Measurements from ENCODE around the gene SDK1. TPM values are rescaled to one million over a fixed set of nuclear protein-coding genes. Genes with fewer than 3 reads are reported as not detected.

SDK1 gene
- total and polyA plus RNA-seq, 2 experiments from 2014 or later: not detected

- no peak for DNase-seq
- TF ChIP-seq EZH2phosphoT487 (IDR thresholded peaks at IDR 0.05; ENCODE audit: insufficient read depth, low read depth): no peak
- TF ChIP-seq EZH2 (IDR thresholded peaks at IDR 0.05; ENCODE audit: insufficient read depth, poor library complexity, severe bottlenecking): no peak
- Histone ChIP-seq H3K36me3 (ENCODE audit: low read depth) (no peaks in the 10 kb centered on the region), H2AFZ (no peak overlapping the region), H3K9me3 (ENCODE audit: low read depth) (no peaks in the 10 kb centered on the region), H3K9me2 (ENCODE audit: insufficient read depth) (no peaks in the 10 kb centered on the region), H3K4me3 (no peak overlapping the region), H3K27ac (no peak overlapping the region), H3K9ac (no peak overlapping the region), H3K79me2 (ENCODE audit: insufficient read depth) (no peaks in the 10 kb centered on the region), H3K27me3 (replicated peaks; ENCODE audit: insufficient read depth) (no peaks in the 10 kb centered on the region), H3K4me2 (ENCODE audit: unreplicated experiment) (no peak overlapping the region), H4K20me1 (ENCODE audit: insufficient read depth) (no peaks in the 10 kb centered on the region), H3K4me1 (ENCODE audit: insufficient read depth) (no peaks in the 10 kb centered on the region), H3F3A (ENCODE audit: insufficient read depth) (no peaks in the 10 kb centered on the region)
- WGBS, 2 experiments (ENCODE audit: low coverage in 1 of 2, low lambda C conversion rate in 2 of 2, missing lambda C conversion rate in 2 of 2): 53 to 55% methylated on average over 8 of the region's 8 CpGs
- in situ Hi-C loops (cut with MboI): no loop called here
Observed at GRCh38 chr7:4100148-4100547, 799.1 kb downstream of the SDK1 start.

DNA sequence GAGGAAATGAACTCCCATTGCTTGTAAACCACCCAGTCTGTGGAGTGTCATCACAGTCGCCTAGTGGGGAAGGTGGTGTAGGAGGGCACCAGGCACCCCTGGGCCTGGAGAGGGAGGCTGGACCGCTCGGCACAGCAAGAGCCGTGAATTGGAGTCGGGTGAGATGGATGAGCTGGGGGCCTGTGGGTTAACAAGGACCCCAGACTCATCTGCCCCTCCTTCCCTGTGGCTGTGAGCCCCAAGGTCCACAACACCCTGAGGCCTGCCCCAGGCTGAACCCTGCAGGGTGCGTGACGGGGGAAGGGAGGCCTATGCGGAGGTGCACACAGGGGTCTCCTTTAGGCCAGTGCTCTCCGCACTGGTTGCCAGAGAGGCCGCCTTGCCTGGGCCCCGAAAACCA is 799.6 kb downstream of the SDK1 start:
- no peaks in the 10 kb centered on the region for H4K20me1 ChIP-seq (ENCODE audit: insufficient read depth)
- no peaks in the 10 kb centered on the region for H3F3A ChIP-seq (ENCODE audit: insufficient read depth)
- no peaks in the 10 kb centered on the region for H3K27me3 ChIP-seq (replicated peaks; ENCODE audit: insufficient read depth)
- TF ChIP-seq EZH2phosphoT487 (IDR thresholded peaks at IDR 0.05; ENCODE audit: insufficient read depth, low read depth) (no peak), EZH2 (IDR thresholded peaks at IDR 0.05; ENCODE audit: insufficient read depth, poor library complexity, severe bottlenecking) (no peak)
- H3K4me1 ChIP-seq (ENCODE audit: insufficient read depth): no peaks in the 10 kb centered on the region
- no peaks in the 10 kb centered on the region for H3K36me3 ChIP-seq (ENCODE audit: low read depth)
- H2AFZ ChIP-seq: no peak overlapping the region
- WGBS, 2 experiments (ENCODE audit: low coverage in 1 of 2, low lambda C conversion rate in 2 of 2, missing lambda C conversion rate in 2 of 2): 66 to 69% methylated on average over 11 of the region's 11 CpGs
- H3K4me3 ChIP-seq: no peak overlapping the region
- DNase-seq: no peak
- no peak overlapping the region for H3K4me2 ChIP-seq (ENCODE audit: unreplicated experiment)
- in situ Hi-C loops (cut with MboI): no loop called here
- H3K9ac ChIP-seq: no peak overlapping the region
- H3K27ac ChIP-seq: no peak overlapping the region
- H3K79me2 ChIP-seq (ENCODE audit: insufficient read depth): no peaks in the 10 kb centered on the region
- H3K9me3 ChIP-seq (ENCODE audit: low read depth): no peaks in the 10 kb centered on the region
- H3K9me2 ChIP-seq (ENCODE audit: insufficient read depth): no peaks in the 10 kb centered on the region

DNA sequence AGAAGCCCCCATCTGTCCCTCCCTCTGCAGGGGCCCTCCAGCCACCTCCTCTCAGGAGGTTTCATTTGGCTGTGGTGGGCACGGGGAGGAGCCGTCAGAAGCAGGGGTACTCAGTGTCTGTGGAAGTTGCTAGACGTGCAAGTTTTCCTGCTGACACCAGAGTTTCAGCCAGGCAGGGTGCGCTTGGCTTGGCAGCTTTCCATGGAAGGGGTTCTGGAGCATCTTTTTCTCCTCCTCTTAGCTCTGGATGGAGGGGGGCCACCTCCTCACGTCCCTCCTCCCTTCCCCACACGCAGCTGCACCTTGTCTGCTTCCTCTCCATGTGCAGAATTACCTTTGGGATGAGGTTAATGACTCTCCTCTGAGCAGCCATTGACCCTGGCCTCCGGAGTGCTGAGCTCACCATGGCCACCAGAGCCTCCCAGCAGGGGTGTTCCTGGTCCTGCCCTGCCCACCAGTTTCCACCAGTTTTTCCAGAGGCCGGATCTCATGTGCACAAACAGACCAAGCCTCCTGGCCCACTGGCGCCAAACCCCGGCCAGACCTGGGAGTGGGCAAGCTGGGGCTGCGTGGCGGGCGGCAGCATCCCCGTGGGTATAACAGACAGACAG is 801.3 kb downstream of the SDK1 start:
- no peaks in the 10 kb centered on the region for H3K27me3 ChIP-seq (replicated peaks; ENCODE audit: insufficient read depth)
- no peaks in the 10 kb centered on the region for H3F3A ChIP-seq (ENCODE audit: insufficient read depth)
- no peaks in the 10 kb centered on the region for H4K20me1 ChIP-seq (ENCODE audit: insufficient read depth)
- WGBS, 2 experiments (ENCODE audit: low coverage in 1 of 2, low lambda C conversion rate in 2 of 2, missing lambda C conversion rate in 2 of 2): 63 to 65% methylated on average over 14 of the region's 14 CpGs
- H3K9me2 ChIP-seq (ENCODE audit: insufficient read depth): no peaks in the 10 kb centered on the region
- no peaks in the 10 kb centered on the region for H3K9me3 ChIP-seq (ENCODE audit: low read depth)
- no peaks in the 10 kb centered on the region for H3K4me1 ChIP-seq (ENCODE audit: insufficient read depth)
- in situ Hi-C loops (cut with MboI): no loop called here
- no peak overlapping the region for H3K27ac ChIP-seq
- no peak for DNase-seq
- H3K4me3 ChIP-seq: no peak overlapping the region
- H2AFZ ChIP-seq: no peak overlapping the region
- H3K4me2 ChIP-seq (ENCODE audit: unreplicated experiment): no peak overlapping the region
- H3K79me2 ChIP-seq (ENCODE audit: insufficient read depth): no peaks in the 10 kb centered on the region
- H3K9ac ChIP-seq: no peak overlapping the region
- H3K36me3 ChIP-seq (ENCODE audit: low read depth): no peaks in the 10 kb centered on the region
- TF ChIP-seq EZH2phosphoT487 (IDR thresholded peaks at IDR 0.05; ENCODE audit: insufficient read depth, low read depth): no peak

- no peaks in the 10 kb centered on the region for H3K27me3 ChIP-seq (replicated peaks; ENCODE audit: insufficient read depth)
- TF ChIP-seq EZH2phosphoT487 (IDR thresholded peaks at IDR 0.05; ENCODE audit: insufficient read depth, low read depth): no peak
- no peak for TF ChIP-seq EZH2 (IDR thresholded peaks at IDR 0.05; ENCODE audit: insufficient read depth, poor library complexity, severe bottlenecking)
- DNase-seq: no peak
- no peak overlapping the region for H2AFZ ChIP-seq
- H3K4me1 ChIP-seq (ENCODE audit: insufficient read depth): no peaks in the 10 kb centered on the region
- 64 to 75% methylated on average over 17 of the region's 17 CpGs for WGBS, 2 experiments (ENCODE audit: low coverage in 1 of 2, low lambda C conversion rate in 2 of 2, missing lambda C conversion rate in 2 of 2)
- H4K20me1 ChIP-seq (ENCODE audit: insufficient read depth): no peaks in the 10 kb centered on the region
- no peak overlapping the region for H3K4me3 ChIP-seq
- H3K36me3 ChIP-seq (ENCODE audit: low read depth): no peaks in the 10 kb centered on the region
- no peaks in the 10 kb centered on the region for H3K79me2 ChIP-seq (ENCODE audit: insufficient read depth)
- in situ Hi-C loops (cut with MboI): no loop called here
- no peak overlapping the region for H3K9ac ChIP-seq
- H3F3A ChIP-seq (ENCODE audit: insufficient read depth): no peaks in the 10 kb centered on the region
- no peaks in the 10 kb centered on the region for H3K9me3 ChIP-seq (ENCODE audit: low read depth)
- no peak overlapping the region for H3K27ac ChIP-seq
- H3K4me2 ChIP-seq (ENCODE audit: unreplicated experiment): no peak overlapping the region
- no peaks in the 10 kb centered on the region for H3K9me2 ChIP-seq (ENCODE audit: insufficient read depth)
Observed at GRCh38 chr7:4103352-4104091, 802.5 kb downstream of the SDK1 start.

Data from GM23248 (cell line).